ENCODE results near the gene SCN3A.

SCN3A gene

DNA sequence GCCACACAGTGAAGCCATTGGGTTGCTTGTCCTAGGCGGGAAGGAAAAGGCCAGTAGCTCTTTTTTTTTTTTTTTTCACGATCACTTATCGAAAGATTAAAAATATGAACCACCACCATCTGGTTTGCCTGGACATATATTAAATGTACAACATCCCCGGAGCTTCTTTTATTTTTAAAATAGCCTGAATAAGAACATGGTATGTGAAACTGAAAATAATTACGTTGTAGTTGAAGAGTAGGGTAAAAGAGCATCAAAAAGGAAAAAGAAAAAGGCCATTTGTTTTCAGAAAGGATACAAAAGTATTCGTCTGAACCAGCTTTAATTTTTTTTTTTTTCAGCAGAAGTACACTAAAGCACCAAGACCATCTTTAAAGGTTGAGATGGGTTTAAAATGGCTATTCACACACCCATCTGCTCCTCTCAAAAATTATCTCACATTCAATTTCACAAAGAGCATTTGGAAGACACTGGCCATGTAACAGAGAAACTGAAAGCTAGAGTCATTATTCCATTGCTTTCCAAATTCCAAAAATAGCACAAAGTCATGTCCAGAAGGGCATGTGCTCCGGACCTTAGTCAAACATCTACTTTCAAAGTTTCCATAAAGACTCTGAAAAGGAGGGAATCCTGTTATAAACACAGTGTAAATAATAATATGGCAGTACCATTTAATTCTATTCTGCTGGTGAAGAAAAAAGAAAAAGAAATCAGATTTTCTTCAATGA lies 82.9 kb downstream of the SCN3A start:
- DNase-seq (ENCODE audit: low read depth), result no peak
- TF ChIP-seq, protein P1, sequence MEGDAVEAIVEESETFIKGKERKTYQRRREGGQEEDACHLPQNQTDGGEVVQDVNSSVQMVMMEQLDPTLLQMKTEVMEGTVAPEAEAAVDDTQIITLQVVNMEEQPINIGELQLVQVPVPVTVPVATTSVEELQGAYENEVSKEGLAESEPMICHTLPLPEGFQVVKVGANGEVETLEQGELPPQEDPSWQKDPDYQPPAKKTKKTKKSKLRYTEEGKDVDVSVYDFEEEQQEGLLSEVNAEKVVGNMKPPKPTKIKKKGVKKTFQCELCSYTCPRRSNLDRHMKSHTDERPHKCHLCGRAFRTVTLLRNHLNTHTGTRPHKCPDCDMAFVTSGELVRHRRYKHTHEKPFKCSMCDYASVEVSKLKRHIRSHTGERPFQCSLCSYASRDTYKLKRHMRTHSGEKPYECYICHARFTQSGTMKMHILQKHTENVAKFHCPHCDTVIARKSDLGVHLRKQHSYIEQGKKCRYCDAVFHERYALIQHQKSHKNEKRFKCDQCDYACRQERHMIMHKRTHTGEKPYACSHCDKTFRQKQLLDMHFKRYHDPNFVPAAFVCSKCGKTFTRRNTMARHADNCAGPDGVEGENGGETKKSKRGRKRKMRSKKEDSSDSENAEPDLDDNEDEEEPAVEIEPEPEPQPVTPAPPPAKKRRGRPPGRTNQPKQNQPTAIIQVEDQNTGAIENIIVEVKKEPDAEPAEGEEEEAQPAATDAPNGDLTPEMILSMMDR (IDR thresholded peaks at IDR 0.05; ENCODE audit: insufficient read depth, low read depth, low read length, missing control alignments), result no peak
- H3K4me3 ChIP-seq (ENCODE audit: low read depth, low read length), result no peak overlapping the region

- no peak for DNase-seq (ENCODE audit: low read depth)
- no peak overlapping the region for H3K4me3 ChIP-seq (ENCODE audit: low read depth, low read length)
- TF ChIP-seq, protein P1 (IDR thresholded peaks at IDR 0.05; ENCODE audit: insufficient read depth, low read depth, low read length, missing control alignments), result no peak
These were observed 88.6 kb downstream of the SCN3A start for GRCh38 chr2:165115258-165115657.

DNA sequence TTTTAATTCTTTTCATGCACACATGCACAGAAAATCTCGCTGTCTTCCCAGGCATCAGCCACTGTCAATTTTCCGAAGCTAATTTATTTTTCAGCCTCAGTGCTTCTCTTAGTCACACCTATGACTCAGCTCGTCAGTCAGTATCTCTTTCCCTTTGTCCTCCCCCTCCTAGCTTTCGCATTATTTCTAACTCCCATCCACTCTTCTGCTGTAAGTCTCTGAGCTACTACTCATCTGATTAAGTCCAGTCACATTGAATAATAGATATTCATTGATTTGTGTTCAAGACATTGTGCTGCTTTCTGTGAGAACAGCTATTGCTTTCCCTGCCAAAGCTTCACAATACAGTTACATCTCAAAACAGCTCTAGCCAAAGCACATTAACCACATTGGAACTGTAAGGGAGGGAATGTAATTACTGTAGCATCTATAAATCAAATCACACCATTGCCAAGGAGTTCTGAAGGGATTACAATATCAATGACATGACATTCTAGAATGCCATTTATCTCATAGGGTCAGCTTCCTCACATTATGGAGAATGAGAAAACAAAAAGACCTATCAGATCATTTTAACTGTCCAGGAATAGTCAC lies 89.4 kb downstream of the SCN3A start:
- no peak for DNase-seq (ENCODE audit: low read depth)
- TF ChIP-seq, protein P1 (IDR thresholded peaks at IDR 0.05; ENCODE audit: insufficient read depth, low read depth, low read length, missing control alignments), result no peak
- no peak overlapping the region for H3K4me3 ChIP-seq (ENCODE audit: low read depth, low read length)

DNA sequence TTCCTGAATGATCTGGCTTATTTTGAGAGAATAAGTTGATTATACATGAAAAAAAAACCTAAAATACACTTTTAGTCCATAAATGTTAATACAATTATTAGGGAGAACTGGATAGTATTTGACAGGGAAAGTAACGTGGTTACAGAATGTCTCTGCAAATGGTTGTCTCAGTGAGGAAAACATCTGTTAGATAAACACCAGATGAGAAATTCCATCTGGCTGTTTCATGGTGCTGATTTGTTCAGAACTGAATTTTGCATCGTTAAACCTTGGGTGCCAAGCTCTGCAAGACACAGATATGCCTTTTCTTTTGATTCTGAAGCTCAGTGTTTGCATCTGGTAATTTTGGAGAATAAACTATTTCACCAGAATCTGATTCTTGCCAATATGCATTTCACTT lies 90.4 kb downstream of the SCN3A start:
- TF ChIP-seq, protein P1 (IDR thresholded peaks at IDR 0.05; ENCODE audit: insufficient read depth, low read depth, low read length, missing control alignments), result no peak
- DNase-seq (ENCODE audit: low read depth), result no peak
- no peak overlapping the region for H3K4me3 ChIP-seq (ENCODE audit: low read depth, low read length)

- TF ChIP-seq, protein P1 (IDR thresholded peaks at IDR 0.05; ENCODE audit: insufficient read depth, low read depth, low read length, missing control alignments), result no peak
- DNase-seq (ENCODE audit: low read depth), result no peak
- H3K4me3 ChIP-seq (ENCODE audit: low read depth, low read length), result no peak overlapping the region
These were observed 91.1 kb downstream of the SCN3A start for GRCh38 chr2:165112789-165113188.

DNA sequence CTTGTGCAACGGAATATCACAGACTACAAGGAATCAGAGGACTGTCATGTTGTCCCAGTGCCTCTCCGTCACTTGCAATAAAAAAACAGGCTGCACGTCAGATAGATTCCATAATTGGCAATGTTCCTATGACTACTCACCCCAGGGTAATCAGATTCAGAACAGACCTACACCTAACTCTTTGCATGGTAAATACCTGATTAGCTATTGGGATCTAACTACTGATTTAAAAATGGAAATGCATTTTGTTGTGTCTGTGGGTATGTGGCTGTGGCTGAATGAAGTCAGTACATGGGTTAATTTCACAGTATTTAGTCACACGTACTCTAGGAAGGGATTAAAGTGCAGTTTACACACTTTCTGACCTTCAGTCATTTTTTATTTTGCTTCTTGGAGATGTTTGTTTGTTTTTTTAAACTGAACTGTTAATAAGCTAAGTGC lies 91.7 kb downstream of the SCN3A start:
- no peak for DNase-seq (ENCODE audit: low read depth)
- no peak overlapping the region for H3K4me3 ChIP-seq (ENCODE audit: low read depth, low read length)
- TF ChIP-seq, protein P1 (IDR thresholded peaks at IDR 0.05; ENCODE audit: insufficient read depth, low read depth, low read length, missing control alignments), result no peak
